HL-60 (cell line): ENCODE measurements around the gene IMMP2L.

Source experiments
- CTCF ChIP-seq: IDR thresholded peaks from one replicate; pipeline ENCODE4 v1.5.1; 2011; ENCODE audit warnings: low read length, control low read depth, inconsistent platforms; ENCODE audit not compliant: insufficient read depth
- POLR2AphosphoS5 ChIP-seq: IDR thresholded peaks from 2 replicates; pipeline ENCODE4 v1.6.1; 2012; ENCODE audit warnings: low read depth

- TF ChIP-seq POLR2AphosphoS5 = no peak
- no peak for TF ChIP-seq CTCF
These were observed 6.7 kb upstream of the IMMP2L start for GRCh38 chr7:111568870-111569462.
